Measurements from ENCODE around the gene ZNF550. TPM values are rescaled to one million over a fixed set of nuclear protein-coding genes. Genes with fewer than 3 reads are reported as not detected.
"Not testable (repeated sequence)": the region's sequence is repeated elsewhere in the genome, so short reads cannot be mapped to it uniquely, and the experiment has no call there.

The ZNF550 gene
- total and polyA plus RNA-seq, 2 of the 13 experiments (the other 11 are each of a cell fraction or from before 2014, with no cell fraction given) = 8.6 to 9.1 TPM

- TF ChIP-seq GMEB1 (CRISPR knock-in tag; IDR thresholded peaks at IDR 0.05; ENCODE audit: borderline replicate concordance) (peak; percentile 95), THRA (CRISPR knock-in tag; IDR thresholded peaks at IDR 0.05; ENCODE audit: borderline replicate concordance) (peak; percentile 76), ZNF274 (CRISPR knock-in tag; IDR thresholded peaks at IDR 0.05) (0 out of 2 replicates have a peak, but pooled peaks have one; percentile 49), ZGPAT (CRISPR knock-in tag; IDR thresholded peaks at IDR 0.05) (peak; percentile 55; the same call in 1 of the 2 replicates), MXI1 (IDR thresholded peaks at IDR 0.05; ENCODE audit: borderline replicate concordance, low read depth, low read length) (peak; percentile 60; the same call in 1 of the 3 replicates), ELF3 (CRISPR knock-in tag; IDR thresholded peaks at IDR 0.05) (peak; percentile 80), CBFB (CRISPR knock-in tag; IDR thresholded peaks at IDR 0.05) (0 out of 2 replicates have a peak, but pooled peaks have one; percentile 66), HNRNPLL (IDR thresholded peaks at IDR 0.05; ENCODE audit: low read depth, low read length, poor library complexity, severe bottlenecking) (peak; percentile 90), FOXA3 (CRISPR knock-in tag; IDR thresholded peaks at IDR 0.05) (0 out of 2 replicates have a peak, but pooled peaks have one; percentile 22), SPEN (CRISPR knock-in tag; IDR thresholded peaks at IDR 0.05; ENCODE audit: low read depth) (peak; percentile 65), BORCS8-MEF2B (CRISPR knock-in tag; IDR thresholded peaks at IDR 0.05) (0 out of 2 replicates have a peak, but pooled peaks have one; percentile 47), YEATS2 (CRISPR knock-in tag; IDR thresholded peaks at IDR 0.05; ENCODE audit: borderline replicate concordance) (peak; percentile 79; the same call in 1 of the 2 replicates), ZNF782 (CRISPR knock-in tag; IDR thresholded peaks at IDR 0.05; ENCODE audit: borderline replicate concordance) (0 out of 2 replicates have a peak, but pooled peaks have one; percentile 50), SAP130 (CRISPR knock-in tag; IDR thresholded peaks at IDR 0.05; ENCODE audit: low read depth) (peak; percentile 89), GATAD2A (CRISPR knock-in tag; IDR thresholded peaks at IDR 0.05) (0 out of 2 replicates have a peak, but pooled peaks have one; percentile 30), MIER3 (CRISPR knock-in tag; IDR thresholded peaks at IDR 0.05; ENCODE audit: borderline replicate concordance) (0 out of 2 replicates have a peak, but pooled peaks have one; percentile 73), NFYC (CRISPR knock-in tag; IDR thresholded peaks at IDR 0.05) (peak; percentile 98), SOX6 (CRISPR knock-in tag; IDR thresholded peaks at IDR 0.05) (peak; percentile 29; the same call in 1 of the 2 replicates), NFYB (CRISPR knock-in tag; IDR thresholded peaks at IDR 0.05) (peak; percentile 94), ZNF276 (CRISPR knock-in tag; IDR thresholded peaks at IDR 0.05; ENCODE audit: low read depth) (0 out of 2 replicates have a peak, but pooled peaks have one; percentile 51), KDM2A (CRISPR knock-in tag; IDR thresholded peaks at IDR 0.05; ENCODE audit: borderline replicate concordance, low read depth) (peak; percentile 92), ZNF563 (CRISPR knock-in tag; IDR thresholded peaks at IDR 0.05) (peak; percentile 43; the same call in 1 of the 2 replicates), BCL6 (CRISPR knock-in tag; IDR thresholded peaks at IDR 0.05) (peak; percentile 28; the same call in 1 of the 2 replicates)
- not testable (repeated sequence) for TF ChIP-seq SOX6 (IDR thresholded peaks at IDR 0.05)
Measured at GRCh38 chr19:57499680-57500395, 59.8 kb downstream of the ZNF550 start, which contains the start of gene ZNF773 (continued).

Measured in HepG2 (cell line).